Vagina (tissue), 2 donors: ENCODE measurements around the gene MAP3K14.

ENCODE experiments used
- POLR2AphosphoS5 ChIP-seq, 2 donors: sonication (generic); formaldehyde crosslinking; IDR thresholded peaks; one replicate each; pipeline ENCODE4 v1.9.0; 2017; ENCODE audit warnings: antibody characterized with exemption in 2 of 2, mild to moderate bottlenecking in 2 of 2, low read depth in 1 of 2; ENCODE audit not compliant: insufficient read depth in 1 of 2
- TF ChIP-seq, protein P1 (sequence below), 3 experiments: fragments of 450-650 bp in 2 of 3; fragments of 200-600 bp in 1 of 3; sonication (generic) in 1 of 3; IDR thresholded peaks; one replicate each; pipeline ENCODE4 v1.5.1; 2017 to 2019; ENCODE audit warnings: antibody characterized with exemption in 3 of 3, mild to moderate bottlenecking in 2 of 3, moderate library complexity in 2 of 3

DNA sequence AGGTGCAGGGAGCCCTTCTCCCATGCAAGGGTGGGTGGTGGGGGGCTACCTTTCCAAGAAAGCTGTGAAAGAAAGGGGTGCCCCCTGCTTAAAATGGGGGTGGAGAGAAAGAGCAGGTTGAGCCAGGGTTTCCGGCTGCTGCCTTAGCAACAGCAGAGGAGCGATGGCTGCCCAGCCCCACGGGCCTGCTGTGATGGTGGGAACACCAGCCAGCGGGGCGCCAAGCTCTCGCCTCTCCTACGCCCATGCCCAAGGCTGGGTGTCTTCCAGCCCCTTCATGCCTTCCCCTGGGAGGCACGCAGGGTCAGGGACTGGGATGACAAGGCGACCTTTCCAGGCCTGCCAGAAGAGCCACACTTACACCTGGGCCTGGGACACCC is 92.2 kb downstream of the MAP3K14 start:
- TF ChIP-seq, protein P1, sequence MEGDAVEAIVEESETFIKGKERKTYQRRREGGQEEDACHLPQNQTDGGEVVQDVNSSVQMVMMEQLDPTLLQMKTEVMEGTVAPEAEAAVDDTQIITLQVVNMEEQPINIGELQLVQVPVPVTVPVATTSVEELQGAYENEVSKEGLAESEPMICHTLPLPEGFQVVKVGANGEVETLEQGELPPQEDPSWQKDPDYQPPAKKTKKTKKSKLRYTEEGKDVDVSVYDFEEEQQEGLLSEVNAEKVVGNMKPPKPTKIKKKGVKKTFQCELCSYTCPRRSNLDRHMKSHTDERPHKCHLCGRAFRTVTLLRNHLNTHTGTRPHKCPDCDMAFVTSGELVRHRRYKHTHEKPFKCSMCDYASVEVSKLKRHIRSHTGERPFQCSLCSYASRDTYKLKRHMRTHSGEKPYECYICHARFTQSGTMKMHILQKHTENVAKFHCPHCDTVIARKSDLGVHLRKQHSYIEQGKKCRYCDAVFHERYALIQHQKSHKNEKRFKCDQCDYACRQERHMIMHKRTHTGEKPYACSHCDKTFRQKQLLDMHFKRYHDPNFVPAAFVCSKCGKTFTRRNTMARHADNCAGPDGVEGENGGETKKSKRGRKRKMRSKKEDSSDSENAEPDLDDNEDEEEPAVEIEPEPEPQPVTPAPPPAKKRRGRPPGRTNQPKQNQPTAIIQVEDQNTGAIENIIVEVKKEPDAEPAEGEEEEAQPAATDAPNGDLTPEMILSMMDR (IDR thresholded peaks at IDR 0.05), result no peak
- TF ChIP-seq POLR2AphosphoS5 (IDR thresholded peaks at IDR 0.05; ENCODE audit: insufficient read depth in 1 of 2, low read depth in 1 of 2), result no peak
